ENCODE data around the gene ZFP36L1. TPM values are rescaled to one million over a fixed set of nuclear protein-coding genes. Genes with fewer than 3 reads are reported as not detected.

ZFP36L1 gene
- total RNA-seq, 1 experiment from 2014 or later: 304 TPM

DNA sequence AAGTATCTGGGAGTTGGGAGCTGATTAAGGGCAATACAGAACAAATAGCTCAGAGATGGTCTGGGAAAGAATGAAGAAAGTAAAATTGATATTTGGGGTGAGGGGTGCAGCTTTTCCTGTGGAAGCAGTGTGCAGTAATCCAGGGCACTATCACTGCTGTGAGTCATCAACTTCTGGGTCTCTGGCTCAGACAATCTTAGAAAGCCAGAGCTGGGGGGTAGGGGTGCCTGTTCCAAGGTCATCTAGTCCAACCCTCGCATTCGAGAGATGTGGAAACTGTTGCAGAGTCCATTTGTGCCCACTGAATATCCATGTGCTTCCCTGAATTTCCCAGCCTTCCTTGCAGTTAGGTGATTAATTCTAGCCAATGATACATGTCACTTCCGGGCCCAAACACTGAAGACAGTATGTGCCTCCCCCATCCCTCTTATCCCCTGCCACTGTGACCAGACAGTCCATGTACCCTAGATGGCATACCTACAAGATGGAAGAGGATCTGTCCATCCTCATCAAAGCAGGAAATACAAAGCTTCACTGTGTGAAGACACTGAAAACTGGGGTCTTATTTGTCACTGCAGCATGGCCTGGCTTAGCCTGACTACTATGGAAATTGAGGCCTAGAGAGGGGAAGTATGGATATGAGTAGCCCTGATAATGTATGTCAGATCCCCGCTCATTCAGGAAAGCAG lies 51.9 kb downstream of the ZFP36L1 start (continued):
- TF ChIP-seq POLR2A (IDR thresholded peaks at IDR 0.05; ENCODE audit: borderline replicate concordance, extremely low read depth, insufficient read depth, insufficient read length) (no peak), POLR2AphosphoS5 (IDR thresholded peaks at IDR 0.05; ENCODE audit: low read depth, low read length) (no peak), JUND (IDR thresholded peaks at IDR 0.05) (no peak), RAD21 (IDR thresholded peaks at IDR 0.05; ENCODE audit: low read depth) (no peak), SRF (IDR thresholded peaks at IDR 0.05; ENCODE audit: low read depth) (no peak), YY1 (IDR thresholded peaks at IDR 0.05; ENCODE audit: extremely low read depth, insufficient replicate concordance, low read depth, low read length) (no peak)
- TF ChIP-seq, protein P1, sequence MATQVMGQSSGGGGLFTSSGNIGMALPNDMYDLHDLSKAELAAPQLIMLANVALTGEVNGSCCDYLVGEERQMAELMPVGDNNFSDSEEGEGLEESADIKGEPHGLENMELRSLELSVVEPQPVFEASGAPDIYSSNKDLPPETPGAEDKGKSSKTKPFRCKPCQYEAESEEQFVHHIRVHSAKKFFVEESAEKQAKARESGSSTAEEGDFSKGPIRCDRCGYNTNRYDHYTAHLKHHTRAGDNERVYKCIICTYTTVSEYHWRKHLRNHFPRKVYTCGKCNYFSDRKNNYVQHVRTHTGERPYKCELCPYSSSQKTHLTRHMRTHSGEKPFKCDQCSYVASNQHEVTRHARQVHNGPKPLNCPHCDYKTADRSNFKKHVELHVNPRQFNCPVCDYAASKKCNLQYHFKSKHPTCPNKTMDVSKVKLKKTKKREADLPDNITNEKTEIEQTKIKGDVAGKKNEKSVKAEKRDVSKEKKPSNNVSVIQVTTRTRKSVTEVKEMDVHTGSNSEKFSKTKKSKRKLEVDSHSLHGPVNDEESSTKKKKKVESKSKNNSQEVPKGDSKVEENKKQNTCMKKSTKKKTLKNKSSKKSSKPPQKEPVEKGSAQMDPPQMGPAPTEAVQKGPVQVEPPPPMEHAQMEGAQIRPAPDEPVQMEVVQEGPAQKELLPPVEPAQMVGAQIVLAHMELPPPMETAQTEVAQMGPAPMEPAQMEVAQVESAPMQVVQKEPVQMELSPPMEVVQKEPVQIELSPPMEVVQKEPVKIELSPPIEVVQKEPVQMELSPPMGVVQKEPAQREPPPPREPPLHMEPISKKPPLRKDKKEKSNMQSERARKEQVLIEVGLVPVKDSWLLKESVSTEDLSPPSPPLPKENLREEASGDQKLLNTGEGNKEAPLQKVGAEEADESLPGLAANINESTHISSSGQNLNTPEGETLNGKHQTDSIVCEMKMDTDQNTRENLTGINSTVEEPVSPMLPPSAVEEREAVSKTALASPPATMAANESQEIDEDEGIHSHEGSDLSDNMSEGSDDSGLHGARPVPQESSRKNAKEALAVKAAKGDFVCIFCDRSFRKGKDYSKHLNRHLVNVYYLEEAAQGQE (IDR thresholded peaks at IDR 0.05; ENCODE audit: low read depth): no peak

GRCh38 chr14:68739701-68740100 lies 53.2 kb downstream of the ZFP36L1 start:
- ChIA-PET POLR2A (no interaction called here), CTCF (no interaction called here), RAD21 (ENCODE audit: low non-redundant PET in 1 of 2, low total read pairs in 2 of 2, uncharacterized antibody in 2 of 2, unreplicated experiment in 2 of 2) (no interaction called here)
- Histone ChIP-seq H3K36me3 (ENCODE audit: control insufficient read depth in 1 of 2, insufficient read depth in 2 of 2, low read length in 2 of 2) (no peaks in the 10 kb centered on the region), H3K79me2 (ENCODE audit: insufficient read depth, low read length) (no peaks in the 10 kb centered on the region), H3K27me3 (ENCODE audit: insufficient read depth, low read length) (no peaks in the 10 kb centered on the region), H3K9ac (ENCODE audit: low read length) (no peak overlapping the region), H3K4me2 (ENCODE audit: low read length) (no peak overlapping the region), H3K9me2 (ENCODE audit: insufficient read depth) (no peaks in the 10 kb centered on the region), H3K27ac (ENCODE audit: low read depth, low read length) (no peak overlapping the region), H3K4me1 (ENCODE audit: control insufficient read depth in 1 of 2, insufficient read depth in 2 of 2, low read length in 2 of 2) (no peaks in the 10 kb centered on the region; a peak in 1 of 4 replicates), H4K20me1 (ENCODE audit: insufficient read depth) (no peaks in the 10 kb centered on the region), H3K9me3 (ENCODE audit: control insufficient read depth in 1 of 2, insufficient read depth in 1 of 2, low read depth in 1 of 2, low read length in 2 of 2) (peaks cover 0 to 4% of the 10 kb centered on the region in 2 experiments; a peak in 1 of 4 replicates), H2AFZ (ENCODE audit: low read depth, low read length, poor library complexity, severe bottlenecking) (no peak overlapping the region), H3K4me3 (replicated peaks in 1 of 2; ENCODE audit: low read depth in 1 of 2, low read length in 2 of 2) (no peak overlapping the region)
- no TSS peak for BruUV-seq (replicated peaks)
- ATAC-seq: no peak
- no peak for DNase-seq (ENCODE audit: low read depth, low spot score)
- no peak for TF ChIP-seq CTCF (IDR thresholded peaks at IDR 0.05 in 2 of 3, conservative IDR thresholded peaks at IDR 0.05 in 1 of 3; ENCODE audit: borderline replicate concordance in 1 of 3, insufficient read depth in 1 of 3, low read depth in 2 of 3, low read length in 2 of 3)
- no peak for TF ChIP-seq ELF1 (IDR thresholded peaks at IDR 0.05; ENCODE audit: borderline replicate concordance, low read depth)
- TF ChIP-seq RAD21 (IDR thresholded peaks at IDR 0.05; ENCODE audit: low read depth): no peak
- no peak for TF ChIP-seq CEBPB (IDR thresholded peaks at IDR 0.05; ENCODE audit: low read depth)
- no peak for TF ChIP-seq ATF3 (IDR thresholded peaks at IDR 0.05)
- no peak for TF ChIP-seq EZH2phosphoT487 (IDR thresholded peaks at IDR 0.05; ENCODE audit: borderline replicate concordance)
- no peak for TF ChIP-seq SP1 (IDR thresholded peaks at IDR 0.05; ENCODE audit: low read depth)
- no peak for TF ChIP-seq TCF7L2 (IDR thresholded peaks at IDR 0.05; ENCODE audit: borderline replicate concordance, extremely low read depth, insufficient read depth, insufficient read length)
- TF ChIP-seq YY1 (IDR thresholded peaks at IDR 0.05; ENCODE audit: extremely low read depth, insufficient replicate concordance, low read depth, low read length): no peak
- TF ChIP-seq ZFX (IDR thresholded peaks at IDR 0.05): no peak
- no peak for TF ChIP-seq POLR2AphosphoS5 (IDR thresholded peaks at IDR 0.05; ENCODE audit: low read depth, low read length)
- TF ChIP-seq CBX3 (IDR thresholded peaks at IDR 0.05; ENCODE audit: low read depth): no peak
- TF ChIP-seq EGR1 (IDR thresholded peaks at IDR 0.05; ENCODE audit: low read depth): no peak
- TF ChIP-seq MAX (IDR thresholded peaks at IDR 0.05): no peak
- intact Hi-C loops (cut with micrococcal nuclease): no loop called here
